ENCODE data around the gene KRTAP5-3. TPM values are rescaled to one million over a fixed set of nuclear protein-coding genes. Genes with fewer than 3 reads are reported as not detected.

The KRTAP5-3 gene
- total RNA-seq, 4 donors from 2014 or later: not detected

- Histone ChIP-seq H3K27me3 (peaks cover 0 to 68% (median 0%) of the 10 kb centered on the region in 4 donors), H3K4me3 (no peak overlapping the region), H3K27ac (no peak overlapping the region), H3K9me3 (no peaks in the 10 kb centered on the region), H3K36me3 (no peaks in the 10 kb centered on the region), H3K4me1 (peaks cover 20 to 44% (median 26%) of the 10 kb centered on the region in 3 donors)
- TF ChIP-seq CTCF (IDR thresholded peaks at IDR 0.05): no peak
- no peak for TF ChIP-seq POLR2A (IDR thresholded peaks at IDR 0.05)
- DNase-seq: no peak
- WGBS, 2 donors: 95% methylated on average over 4 of the region's 17 CpGs; no CpG with 5 or more reads in 1 of the 2 donors
- intact Hi-C loops (cut with DNase I): no loop called here
These were observed 47.0 kb downstream of the KRTAP5-3 start for GRCh38 chr11:1561266-1561665.

GRCh38 chr11:1560649-1561251 is 47.5 kb downstream of the KRTAP5-3 start:
- H3K9me3 ChIP-seq: no peaks in the 10 kb centered on the region
- no peak for TF ChIP-seq CTCF (IDR thresholded peaks at IDR 0.05)
- no peak for TF ChIP-seq POLR2A (IDR thresholded peaks at IDR 0.05)
- no peaks in the 10 kb centered on the region for H3K36me3 ChIP-seq
- H3K27me3 ChIP-seq: peaks cover 0 to 71% (median 0%) of the 10 kb centered on the region in 4 donors
- peaks cover 20 to 44% (median 26%) of the 10 kb centered on the region in 3 donors for H3K4me1 ChIP-seq
- no peak for DNase-seq
- intact Hi-C loops (cut with DNase I): no loop called here
- no peak overlapping the region for H3K4me3 ChIP-seq
- H3K27ac ChIP-seq: peak overlapping the region in 1 of 4 donors; percentile 91
- 80 to 89% methylated on average over 1 to 5 of the region's 8 CpGs for WGBS, 2 donors

GRCh38 chr11:1560002-1560648 is 48.1 kb downstream of the KRTAP5-3 start:
- Histone ChIP-seq H3K27ac (peak overlapping the region in 3 of 4 donors; percentile 77 to 91 (median 84)), H3K4me3 (no peak overlapping the region), H3K9me3 (no peaks in the 10 kb centered on the region), H3K36me3 (no peaks in the 10 kb centered on the region), H3K27me3 (peaks cover 0 to 71% (median 0%) of the 10 kb centered on the region in 4 donors), H3K4me1 (peaks cover 20 to 43% (median 26%) of the 10 kb centered on the region in 3 donors)
- no peak for DNase-seq
- intact Hi-C loops (cut with DNase I): no loop called here
- no peak for TF ChIP-seq POLR2A (IDR thresholded peaks at IDR 0.05)
- TF ChIP-seq CTCF (IDR thresholded peaks at IDR 0.05): no peak
- WGBS, 2 donors: 33 to 74% methylated on average over 3 to 6 of the region's 15 CpGs

GRCh38 chr11:1559111-1559951 is 48.9 kb downstream of the KRTAP5-3 start:
- no peak for DNase-seq
- Histone ChIP-seq H3K27me3 (peaks cover 0 to 69% (median 0%) of the 10 kb centered on the region in 4 donors), H3K4me3 (peak overlapping the region in 1 of 4 donors; percentile 27), H3K9me3 (no peaks in the 10 kb centered on the region), H3K36me3 (no peaks in the 10 kb centered on the region), H3K4me1 (peaks cover 22 to 38% (median 23%) of the 10 kb centered on the region in 3 donors), H3K27ac (peak overlapping the region; percentile 49 to 91 (median 80))
- no CpG with 5 or more reads among the region's 29 CpGs for WGBS, 2 donors
- TF ChIP-seq CTCF (IDR thresholded peaks at IDR 0.05) (no peak), POLR2A (IDR thresholded peaks at IDR 0.05) (no peak)
- intact Hi-C loops (cut with DNase I): no loop called here

All from esophagus squamous epithelium (tissue), 5 donors.